ENCODE measurements around the gene GLT8D1. TPM values are rescaled to one million over a fixed set of nuclear protein-coding genes. Genes with fewer than 3 reads are reported as not detected.

The GLT8D1 gene
- polyA plus RNA-seq, result 10 to 100 TPM; 13.0 to 47.6 (median 26.3) TPM
- long read RNA-seq, donor 1, result 0 reads
- long read RNA-seq, donor 2, partial matches to known transcripts, result 0 of 3 reads
- long read RNA-seq, donor 2, other reads (novel, unspliced or antisense), result 0 of 3 reads
- long read RNA-seq, donor 3, partial matches to known transcripts, result 0 of 4 reads
- long read RNA-seq, donor 3, other reads (novel, unspliced or antisense), result 0 of 4 reads
- long read RNA-seq, donor 4, result 0 reads
- long read RNA-seq, donor 5, partial matches to known transcripts, result 159 of 161 reads
- long read RNA-seq, donor 5, other reads (novel, unspliced or antisense), result 0 of 161 reads
- long read RNA-seq, donor 6, partial matches to known transcripts, result 127 of 332 reads
- long read RNA-seq, donor 6, other reads (novel, unspliced or antisense), result 200 of 332 reads
- long read RNA-seq, donor 7, result 0 reads
- long read RNA-seq, donor 8, partial matches to known transcripts, result 0 of 1 reads
- long read RNA-seq, donor 8, other reads (novel, unspliced or antisense), result 0 of 1 reads
- long read RNA-seq, donor 9, partial matches to known transcripts, result 107 of 108 reads
- long read RNA-seq, donor 9, other reads (novel, unspliced or antisense), result 0 of 108 reads
- long read RNA-seq, donor 10, partial matches to known transcripts, result 22 of 251 reads
- long read RNA-seq, donor 10, other reads (novel, unspliced or antisense), result 225 of 251 reads

- H3K9me3 ChIP-seq (ENCODE audit: control insufficient read depth in 2 of 2, insufficient read depth in 1 of 2, low read depth in 1 of 2, low read length in 1 of 2), result no peaks in the 10 kb centered on the region
- no peak for FAIRE-seq
- 0% methylated on average over 70 to 94 of the region's 94 CpGs for WGBS, 3 donors
- peak; percentile 87 to 96 for DNase-seq
- peaks cover 0 to 19% (median 0%) of the 10 kb centered on the region in 3 donors for H3K36me3 ChIP-seq (ENCODE audit: control insufficient read depth in 3 of 3, insufficient read depth in 2 of 3, low read depth in 1 of 3, low read length in 3 of 3)
- peaks cover 2 to 25% (median 5%) of the 10 kb centered on the region in 3 donors for H3K4me1 ChIP-seq (ENCODE audit: control insufficient read depth in 3 of 3, insufficient read depth in 2 of 3, low read depth in 1 of 3, low read length in 2 of 3)
- H3K27ac ChIP-seq (ENCODE audit: low read depth in 1 of 3, low read length in 2 of 3), result peak within 1 kb of the TSS; percentile 83 to 94 (median 86)
- H3K4me3 ChIP-seq (ENCODE audit: low read depth in 1 of 3, low read length in 3 of 3), result peak within 1 kb of the TSS; percentile 84 to 99 (median 88)
- H3K27me3 ChIP-seq (ENCODE audit: control insufficient read depth in 3 of 3, insufficient read depth in 3 of 3, low read length in 3 of 3), result no peaks in the 10 kb centered on the region
Measured at GRCh38 chr3:52705688-52706686, at the start of gene GLT8D1, which contains the start of gene SPCS1. Gene GLT8D1 (minus strand): TSS chr3:52705791. CDS start chr3:52700460, 5,331 bp downstream. Gene SPCS1 (plus strand): TSS chr3:52706106. CDS start chr3:52706247, 141 bp downstream.

DNA sequence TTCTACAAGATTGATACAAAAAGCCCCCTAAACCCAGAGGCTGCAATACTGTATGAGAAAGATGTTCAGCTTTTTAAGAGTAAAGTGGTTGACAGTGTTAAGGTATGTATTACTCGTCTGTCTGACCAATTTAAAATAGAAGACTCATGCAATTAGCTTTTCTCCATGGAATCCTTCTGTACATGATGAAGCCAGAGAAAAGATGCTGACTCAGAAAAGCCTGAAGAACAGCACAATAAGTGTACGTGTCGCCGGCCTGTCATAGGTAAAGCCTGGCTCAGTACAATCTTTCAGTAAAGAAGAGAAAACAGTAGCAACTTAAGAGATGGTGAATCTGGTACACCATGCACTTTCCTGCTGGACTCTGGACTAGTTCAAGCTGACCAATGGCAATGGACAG lies 48.8 kb upstream of the GLT8D1 start:
- Histone ChIP-seq H3K27ac (ENCODE audit: low read depth in 1 of 3, low read length in 2 of 3) (no peak overlapping the region), H3K36me3 (ENCODE audit: control insufficient read depth in 3 of 3, insufficient read depth in 2 of 3, low read depth in 1 of 3, low read length in 3 of 3) (peaks cover 4 to 44% (median 11%) of the 10 kb centered on the region in 3 donors), H3K9me3 (ENCODE audit: control insufficient read depth in 2 of 2, insufficient read depth in 1 of 2, low read depth in 1 of 2, low read length in 1 of 2) (no peaks in the 10 kb centered on the region), H3K27me3 (ENCODE audit: control insufficient read depth in 3 of 3, insufficient read depth in 3 of 3, low read length in 3 of 3) (no peaks in the 10 kb centered on the region), H3K4me3 (ENCODE audit: low read depth in 1 of 3, low read length in 3 of 3) (no peak overlapping the region), H3K4me1 (ENCODE audit: control insufficient read depth in 3 of 3, insufficient read depth in 2 of 3, low read depth in 1 of 3, low read length in 2 of 3) (no peaks in the 10 kb centered on the region)
- FAIRE-seq (no peak), DNase-seq (no peak)
- 90 to 95% (median 91%) methylated on average over 4 of the region's 4 CpGs for WGBS, 3 donors

GRCh38 chr3:52752045-52752660 lies 46.6 kb upstream of the GLT8D1 start:
- no peaks in the 10 kb centered on the region for H3K27me3 ChIP-seq (ENCODE audit: control insufficient read depth in 3 of 3, insufficient read depth in 3 of 3, low read length in 3 of 3)
- H3K36me3 ChIP-seq (ENCODE audit: control insufficient read depth in 3 of 3, insufficient read depth in 2 of 3, low read depth in 1 of 3, low read length in 3 of 3), result peaks cover 8 to 48% (median 10%) of the 10 kb centered on the region in 3 donors
- H3K4me3 ChIP-seq (ENCODE audit: low read depth in 1 of 3, low read length in 3 of 3), result no peak overlapping the region
- no peak overlapping the region for H3K27ac ChIP-seq (ENCODE audit: low read depth in 1 of 3, low read length in 2 of 3)
- FAIRE-seq (no peak), DNase-seq (no peak)
- WGBS, 3 donors, result 87 to 98% (median 92%) methylated on average over 3 of the region's 3 CpGs
- H3K4me1 ChIP-seq (ENCODE audit: control insufficient read depth in 3 of 3, insufficient read depth in 2 of 3, low read depth in 1 of 3, low read length in 2 of 3), result no peaks in the 10 kb centered on the region
- H3K9me3 ChIP-seq (ENCODE audit: control insufficient read depth in 2 of 2, insufficient read depth in 1 of 2, low read depth in 1 of 2, low read length in 1 of 2), result no peaks in the 10 kb centered on the region

GRCh38 chr3:52743721-52744120 lies 38.1 kb upstream of the GLT8D1 start:
- Histone ChIP-seq H3K4me3 (ENCODE audit: low read depth in 1 of 3, low read length in 3 of 3) (no peak overlapping the region), H3K9me3 (ENCODE audit: control insufficient read depth in 2 of 2, insufficient read depth in 1 of 2, low read depth in 1 of 2, low read length in 1 of 2) (no peaks in the 10 kb centered on the region), H3K36me3 (ENCODE audit: control insufficient read depth in 3 of 3, insufficient read depth in 2 of 3, low read depth in 1 of 3, low read length in 3 of 3) (peaks cover 7 to 56% (median 8%) of the 10 kb centered on the region in 3 donors), H3K4me1 (ENCODE audit: control insufficient read depth in 3 of 3, insufficient read depth in 2 of 3, low read depth in 1 of 3, low read length in 2 of 3) (peaks cover 0 to 6% (median 0%) of the 10 kb centered on the region in 3 donors), H3K27me3 (ENCODE audit: control insufficient read depth in 3 of 3, insufficient read depth in 3 of 3, low read length in 3 of 3) (no peaks in the 10 kb centered on the region), H3K27ac (ENCODE audit: low read depth in 1 of 3, low read length in 2 of 3) (no peak overlapping the region)
- WGBS, 3 donors, result 89 to 92% (median 91%) methylated on average over 2 of the region's 2 CpGs
- FAIRE-seq (no peak), DNase-seq (no peak)

DNA sequence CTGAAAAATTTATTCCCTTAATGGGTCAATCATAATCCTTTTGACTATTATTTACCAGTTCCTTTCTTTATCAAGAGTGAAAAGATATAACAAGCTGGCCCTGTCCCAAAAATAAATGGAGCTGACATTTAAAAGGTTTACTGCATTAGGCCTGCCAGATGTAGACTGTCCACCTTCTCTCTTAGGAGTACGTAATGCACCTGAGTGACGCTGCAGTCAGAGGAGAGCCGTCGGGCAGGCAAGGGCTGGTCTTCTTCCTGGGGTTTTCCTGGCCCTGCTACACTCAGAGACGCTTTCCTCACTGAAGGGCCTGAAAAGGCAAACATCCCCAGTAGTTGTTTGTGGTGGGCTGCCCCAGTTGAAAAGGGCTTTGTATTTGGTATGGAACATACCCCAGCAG lies 37.6 kb upstream of the GLT8D1 start:
- DNase-seq (no peak), FAIRE-seq (no peak)
- H3K9me3 ChIP-seq (ENCODE audit: control insufficient read depth in 2 of 2, insufficient read depth in 1 of 2, low read depth in 1 of 2, low read length in 1 of 2), result no peaks in the 10 kb centered on the region
- H3K27me3 ChIP-seq (ENCODE audit: control insufficient read depth in 3 of 3, insufficient read depth in 3 of 3, low read length in 3 of 3), result no peaks in the 10 kb centered on the region
- H3K4me3 ChIP-seq (ENCODE audit: low read depth in 1 of 3, low read length in 3 of 3), result no peak overlapping the region
- 93 to 97% (median 93%) methylated on average over 5 of the region's 5 CpGs for WGBS, 3 donors
- no peak overlapping the region for H3K27ac ChIP-seq (ENCODE audit: low read depth in 1 of 3, low read length in 2 of 3)
- peaks cover 0 to 6% (median 0%) of the 10 kb centered on the region in 3 donors for H3K4me1 ChIP-seq (ENCODE audit: control insufficient read depth in 3 of 3, insufficient read depth in 2 of 3, low read depth in 1 of 3, low read length in 2 of 3)
- H3K36me3 ChIP-seq (ENCODE audit: control insufficient read depth in 3 of 3, insufficient read depth in 2 of 3, low read depth in 1 of 3, low read length in 3 of 3), result peaks cover 6 to 58% (median 7%) of the 10 kb centered on the region in 3 donors

GRCh38 chr3:52742418-52743041 lies 36.9 kb upstream of the GLT8D1 start:
- DNase-seq (peak; percentile 40 to 48), FAIRE-seq (peak; percentile 15)
- Histone ChIP-seq H3K27me3 (ENCODE audit: control insufficient read depth in 3 of 3, insufficient read depth in 3 of 3, low read length in 3 of 3) (no peaks in the 10 kb centered on the region), H3K36me3 (ENCODE audit: control insufficient read depth in 3 of 3, insufficient read depth in 2 of 3, low read depth in 1 of 3, low read length in 3 of 3) (peaks cover 6 to 60% (median 7%) of the 10 kb centered on the region in 3 donors), H3K4me3 (ENCODE audit: low read depth in 1 of 3, low read length in 3 of 3) (no peak overlapping the region), H3K4me1 (ENCODE audit: control insufficient read depth in 3 of 3, insufficient read depth in 2 of 3, low read depth in 1 of 3, low read length in 2 of 3) (peaks cover 0 to 6% (median 0%) of the 10 kb centered on the region in 3 donors), H3K9me3 (ENCODE audit: control insufficient read depth in 2 of 2, insufficient read depth in 1 of 2, low read depth in 1 of 2, low read length in 1 of 2) (no peaks in the 10 kb centered on the region), H3K27ac (ENCODE audit: low read depth in 1 of 3, low read length in 2 of 3) (no peak overlapping the region)
- WGBS, 3 donors, result 81 to 91% (median 84%) methylated on average over 3 of the region's 3 CpGs

DNA sequence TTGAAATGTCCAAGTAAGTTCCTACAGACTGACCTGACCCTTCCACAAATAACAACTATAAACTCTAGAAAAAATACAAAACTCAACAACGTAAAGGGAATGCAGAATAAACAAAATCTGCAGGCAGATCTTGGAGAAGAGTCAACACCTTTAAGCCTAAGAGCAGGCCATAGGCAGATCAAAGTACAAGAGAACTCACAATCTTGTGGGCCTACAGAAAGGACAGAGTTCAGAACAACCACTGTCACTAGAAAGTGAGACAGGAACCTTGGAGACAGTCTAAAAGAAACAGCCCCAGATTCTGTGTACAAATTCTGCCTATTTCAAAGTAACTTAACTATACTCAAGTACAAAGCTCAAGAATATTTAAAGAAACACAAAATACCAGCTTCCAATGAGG lies 34.1 kb upstream of the GLT8D1 start:
- H3K36me3 ChIP-seq (ENCODE audit: control insufficient read depth in 3 of 3, insufficient read depth in 2 of 3, low read depth in 1 of 3, low read length in 3 of 3), result peaks cover 2 to 49% (median 7%) of the 10 kb centered on the region in 3 donors
- no peak overlapping the region for H3K4me3 ChIP-seq (ENCODE audit: low read depth in 1 of 3, low read length in 3 of 3)
- H3K27ac ChIP-seq (ENCODE audit: low read depth in 1 of 3, low read length in 2 of 3), result peak overlapping the region in 1 of 3 donors; percentile 70
- DNase-seq, result peak; percentile 60 to 71
- H3K27me3 ChIP-seq (ENCODE audit: control insufficient read depth in 3 of 3, insufficient read depth in 3 of 3, low read length in 3 of 3), result no peaks in the 10 kb centered on the region
- H3K4me1 ChIP-seq (ENCODE audit: control insufficient read depth in 3 of 3, insufficient read depth in 2 of 3, low read depth in 1 of 3, low read length in 2 of 3), result peaks cover 0 to 6% (median 0%) of the 10 kb centered on the region in 3 donors
- no peaks in the 10 kb centered on the region for H3K9me3 ChIP-seq (ENCODE audit: control insufficient read depth in 2 of 2, insufficient read depth in 1 of 2, low read depth in 1 of 2, low read length in 1 of 2)
- no peak for FAIRE-seq
- WGBS, 3 donors, result 16 to 71% (median 21%) methylated on average over 1 of the region's 1 CpG
